OCI-LY1 (cell line): ENCODE results near the gene UMODL1.

Source experiments
- H2AFZ ChIP-seq: fragments of 200-600 bp; sonication (generic), shearing (Covaris generic); 2 replicates; pipeline ENCODE4 v1.6.0; 2014; ENCODE audit warnings: antibody characterized with exemption, mild to moderate bottlenecking, low read length
- H3F3A ChIP-seq: fragments of 200-600 bp; sonication (generic), shearing (Covaris generic); 2 replicates; pipeline ENCODE4 v1.6.0; 2014; ENCODE audit warnings: mild to moderate bottlenecking, antibody characterized with exemption, low read length, moderate library complexity; ENCODE audit not compliant: insufficient read depth
- H3K27ac ChIP-seq: fragments of 200-600 bp; sonication (generic); 2 replicates; pipeline ENCODE4 v1.5.1; 2014; ENCODE audit warnings: low read length, mixed run types, mild to moderate bottlenecking, low read depth; ENCODE audit not compliant: poor library complexity, severe bottlenecking
- H3K27me3 ChIP-seq: fragments of 200-600 bp; sonication (generic); 2 replicates; pipeline ENCODE4 v1.6.0; 2014; ENCODE audit warnings: antibody characterized with exemption, mild to moderate bottlenecking, low read length, moderate library complexity; ENCODE audit not compliant: insufficient read depth
- H3K36me3 ChIP-seq: fragments of 200-600 bp; sonication (generic); 2 replicates; pipeline ENCODE4 v1.6.1; 2014; ENCODE audit warnings: mild to moderate bottlenecking, antibody characterized with exemption, low read length, moderate library complexity, mixed read lengths; ENCODE audit not compliant: insufficient read depth
- H3K4me1 ChIP-seq: fragments of 200-600 bp; sonication (generic); 2 replicates; pipeline ENCODE4 v1.5.1; 2014; ENCODE audit warnings: mild to moderate bottlenecking, low read length, moderate library complexity; ENCODE audit not compliant: insufficient read depth, severe bottlenecking
- H3K4me2 ChIP-seq: fragments of 200-600 bp; sonication (generic), shearing (Covaris generic); 2 replicates; pipeline ENCODE4 v1.6.1; 2014; ENCODE audit warnings: low read length
- H3K4me3 ChIP-seq: fragments of 200-600 bp; sonication (generic); 2 replicates; pipeline ENCODE4 v1.5.1; 2014; ENCODE audit warnings: low read length, low read depth, mild to moderate bottlenecking, mixed read lengths; ENCODE audit not compliant: poor library complexity, severe bottlenecking
- H3K79me2 ChIP-seq: fragments of 200-600 bp; shearing (Covaris generic); 2 replicates; pipeline ENCODE4 v1.6.1; 2016; ENCODE audit warnings: mixed run types, low read length, mixed read lengths; ENCODE audit not compliant: insufficient read depth
- H3K9ac ChIP-seq: fragments of 200-600 bp; sonication (generic), shearing (Covaris generic); 2 replicates; pipeline ENCODE4 v1.6.1; 2014; ENCODE audit warnings: mild to moderate bottlenecking, low read length, mixed read lengths
- H3K9me2 ChIP-seq: fragments of 200-600 bp; sonication (generic), shearing (Covaris generic); 2 replicates; pipeline ENCODE4 v1.6.1; 2014; ENCODE audit warnings: low read depth, mild to moderate bottlenecking, low read length, mixed read lengths
- H3K9me3 ChIP-seq: fragments of 200-600 bp; shearing (Covaris generic); 2 replicates; pipeline ENCODE4 v1.6.1; 2014; ENCODE audit warnings: low read length, mixed read lengths
- H4K20me1 ChIP-seq: fragments of 200-600 bp; sonication (generic), shearing (Covaris generic); 2 replicates; pipeline ENCODE4 v1.6.0; 2016; ENCODE audit warnings: mild to moderate bottlenecking, low read length; ENCODE audit not compliant: insufficient read depth
- CTCF ChIP-seq: fragments of 200-600 bp; sonication (generic), shearing (Covaris generic); IDR thresholded peaks from 2 replicates; pipeline ENCODE4 v1.5.1; 2017; ENCODE audit warnings: mild to moderate bottlenecking, antibody characterized with exemption, low read length, moderate library complexity, mixed read lengths
- EZH2 ChIP-seq: fragments of 200-600 bp; sonication (generic), shearing (Covaris generic); IDR thresholded peaks from 2 replicates; pipeline ENCODE4 v1.8.0; 2017; ENCODE audit warnings: borderline replicate concordance, mixed run types, mild to moderate bottlenecking, antibody characterized with exemption, low read length, moderate library complexity, mixed read lengths

Gene UMODL1

GRCh38 chr21:42137191-42137904 lies 66.2 kb downstream of the UMODL1 start:
- no peak overlapping the region for H3K4me3 ChIP-seq
- TF ChIP-seq EZH2 (no peak), CTCF (no peak)
- no peak overlapping the region for H3K4me2 ChIP-seq
- no peaks in the 10 kb centered on the region for H3K79me2 ChIP-seq
- H4K20me1 ChIP-seq: no peaks in the 10 kb centered on the region
- peaks cover 30% of the 10 kb centered on the region for H3K36me3 ChIP-seq
- no peaks in the 10 kb centered on the region for H3K9me3 ChIP-seq
- H3K4me1 ChIP-seq: peaks cover 19% of the 10 kb centered on the region
- H3K27me3 ChIP-seq: no peaks in the 10 kb centered on the region
- H3K9me2 ChIP-seq: no peaks in the 10 kb centered on the region
- no peak overlapping the region for H3K9ac ChIP-seq
- no peak overlapping the region for H3K27ac ChIP-seq
- no peaks in the 10 kb centered on the region for H3F3A ChIP-seq
- H2AFZ ChIP-seq: no peak overlapping the region

GRCh38 chr21:42140196-42140934 lies 69.2 kb downstream of the UMODL1 start:
- Histone ChIP-seq H3K79me2 (no peaks in the 10 kb centered on the region), H3K36me3 (peaks cover 20% of the 10 kb centered on the region), H3F3A (no peaks in the 10 kb centered on the region), H3K27me3 (no peaks in the 10 kb centered on the region), H3K4me1 (peaks cover 27% of the 10 kb centered on the region), H2AFZ (no peak overlapping the region), H4K20me1 (no peaks in the 10 kb centered on the region), H3K4me2 (no peak overlapping the region), H3K9me3 (no peaks in the 10 kb centered on the region), H3K9me2 (no peaks in the 10 kb centered on the region), H3K27ac (peak overlapping the region; percentile 23), H3K4me3 (no peak overlapping the region), H3K9ac (no peak overlapping the region)
- no peak for TF ChIP-seq EZH2
- TF ChIP-seq CTCF: no peak

- H3K9me2 ChIP-seq: no peaks in the 10 kb centered on the region
- no peak overlapping the region for H3K4me2 ChIP-seq
- H3K9ac ChIP-seq: no peak overlapping the region
These were observed 70.5 kb downstream of the UMODL1 start for GRCh38 chr21:42141643-42142042.

More at GRCh38 chr21:42141643-42142042, 70.5 kb downstream of the UMODL1 start:
- Histone ChIP-seq H4K20me1 (no peaks in the 10 kb centered on the region), H3K27me3 (no peaks in the 10 kb centered on the region), H3K79me2 (no peaks in the 10 kb centered on the region), H3K36me3 (peaks cover 20% of the 10 kb centered on the region), H3K4me3 (no peak overlapping the region), H3K4me1 (peaks cover 18% of the 10 kb centered on the region), H3K9me3 (no peaks in the 10 kb centered on the region), H3F3A (no peaks in the 10 kb centered on the region), H3K27ac (no peak overlapping the region), H2AFZ (no peak overlapping the region)
- TF ChIP-seq EZH2 (no peak), CTCF (no peak)
